IPS DF 19.7 (cell line): Measurements from ENCODE around the gene RHOB.

ENCODE experiments used
- DNase-seq: peaks from one replicate; pipeline ENCODE4 v3.0.0-alpha.2; 2013; ENCODE audit warnings: low read depth, low spot score

RHOB gene

GRCh38 chr2:20436716-20437470 lies 10.0 kb upstream of the RHOB start:
- DNase-seq = no peak

DNA sequence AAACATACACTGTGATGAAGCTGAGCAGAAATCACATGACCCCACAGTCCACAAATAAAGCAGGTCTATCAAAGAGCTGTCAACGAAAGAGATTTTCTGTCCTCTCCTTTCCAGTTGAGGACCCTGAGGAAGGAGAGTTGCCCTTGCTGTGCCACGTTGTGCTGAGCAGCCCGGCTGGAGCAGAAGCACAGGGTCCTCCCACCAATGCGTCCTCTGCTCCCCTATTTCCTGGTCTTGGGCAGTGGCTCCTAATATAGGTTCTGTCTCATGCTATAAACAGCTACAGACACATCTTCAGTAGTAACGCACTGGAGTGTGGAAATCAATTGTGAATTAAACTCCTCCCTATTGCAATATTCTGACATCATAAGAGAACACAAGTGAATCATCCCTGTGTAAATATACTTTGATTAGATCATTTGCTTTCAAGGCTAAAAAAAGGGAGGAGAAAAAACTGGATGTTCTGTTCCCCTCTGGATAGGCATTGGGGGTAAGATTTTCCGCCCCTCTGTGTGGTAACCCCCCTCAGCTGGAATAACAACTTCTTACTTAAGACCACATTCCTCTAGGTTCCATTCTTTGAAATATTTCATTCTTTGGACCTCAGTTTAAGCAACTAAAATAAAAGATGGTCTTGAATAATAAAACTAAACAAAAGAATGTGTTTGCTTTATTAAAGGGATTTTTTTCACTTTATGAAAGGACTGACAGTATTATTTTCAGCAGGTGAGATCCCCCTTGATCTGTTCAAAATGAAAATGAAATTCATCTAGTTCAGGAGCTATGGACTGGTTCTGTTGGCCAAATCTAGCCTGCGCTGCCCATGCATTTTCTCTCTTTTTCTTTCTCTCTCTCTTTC lies 8.3 kb upstream of the RHOB start:
- DNase-seq = no peak

- no peak for DNase-seq
These were observed 7.7 kb upstream of the RHOB start for GRCh38 chr2:20439193-20439475.

- DNase-seq = no peak
These were observed 7.4 kb upstream of the RHOB start for GRCh38 chr2:20439503-20439902.

- DNase-seq = no peak
These were observed 6.8 kb upstream of the RHOB start for GRCh38 chr2:20440001-20440560.

- DNase-seq = no peak
These were observed 3.5 kb upstream of the RHOB start for GRCh38 chr2:20443276-20443920.

- no peak for DNase-seq
These were observed 2.5 kb upstream of the RHOB start for GRCh38 chr2:20444101-20444992.

- DNase-seq = no peak
These were observed 1.6 kb upstream of the RHOB start for GRCh38 chr2:20444993-20445910.

GRCh38 chr2:20446255-20446916 lies 488 bp upstream of the RHOB start:
- no peak for DNase-seq

DNA sequence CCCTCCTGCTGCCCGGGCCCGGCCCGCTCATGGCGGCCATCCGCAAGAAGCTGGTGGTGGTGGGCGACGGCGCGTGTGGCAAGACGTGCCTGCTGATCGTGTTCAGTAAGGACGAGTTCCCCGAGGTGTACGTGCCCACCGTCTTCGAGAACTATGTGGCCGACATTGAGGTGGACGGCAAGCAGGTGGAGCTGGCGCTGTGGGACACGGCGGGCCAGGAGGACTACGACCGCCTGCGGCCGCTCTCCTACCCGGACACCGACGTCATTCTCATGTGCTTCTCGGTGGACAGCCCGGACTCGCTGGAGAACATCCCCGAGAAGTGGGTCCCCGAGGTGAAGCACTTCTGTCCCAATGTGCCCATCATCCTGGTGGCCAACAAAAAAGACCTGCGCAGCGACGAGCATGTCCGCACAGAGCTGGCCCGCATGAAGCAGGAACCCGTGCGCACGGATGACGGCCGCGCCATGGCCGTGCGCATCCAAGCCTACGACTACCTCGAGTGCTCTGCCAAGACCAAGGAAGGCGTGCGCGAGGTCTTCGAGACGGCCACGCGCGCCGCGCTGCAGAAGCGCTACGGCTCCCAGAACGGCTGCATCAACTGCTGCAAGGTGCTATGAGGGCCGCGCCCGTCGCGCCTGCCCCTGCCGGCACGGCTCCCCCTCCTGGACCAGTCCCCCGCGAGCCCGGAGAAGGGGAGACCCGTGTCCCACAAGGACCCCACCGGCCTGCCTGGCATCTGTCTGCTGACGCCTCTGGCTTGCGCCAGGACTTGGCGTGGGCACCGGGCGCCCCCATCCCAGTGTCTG lies 767 bp downstream of the RHOB start:
- DNase-seq = no peak

DNA sequence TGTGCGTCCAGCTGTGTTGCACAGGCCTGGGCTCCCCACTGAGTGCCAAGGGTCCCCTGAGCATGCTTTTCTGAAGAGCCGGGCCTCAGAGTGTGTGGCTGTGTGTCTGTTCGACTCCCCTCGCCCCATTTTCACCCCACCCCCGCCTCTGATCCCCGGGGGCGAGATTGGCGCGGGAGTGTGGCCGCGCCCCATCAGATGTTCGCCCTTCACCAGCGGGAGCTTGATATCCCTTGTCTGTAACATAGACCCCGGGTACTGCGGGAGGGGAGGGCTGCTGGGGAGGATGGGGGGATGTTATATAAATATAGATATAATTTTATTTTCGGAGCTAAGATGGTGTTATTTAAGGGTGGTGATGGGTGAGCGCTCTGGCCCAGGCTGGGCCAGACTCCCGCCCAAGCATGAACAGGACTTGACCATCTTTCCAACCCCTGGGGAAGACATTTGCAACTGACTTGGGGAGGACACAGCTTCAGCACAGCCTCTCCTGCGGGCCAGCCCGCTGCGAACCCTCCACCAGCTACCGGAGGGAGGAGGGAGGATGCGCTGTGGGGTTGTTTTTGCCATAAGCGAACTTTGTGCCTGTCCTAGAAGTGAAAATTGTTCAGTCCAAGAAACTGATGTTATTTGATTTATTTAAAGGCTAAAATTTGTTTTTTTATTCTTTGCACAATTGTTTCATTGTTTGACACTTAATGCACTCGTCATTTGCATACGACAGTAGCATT lies 1.5 kb downstream of the RHOB start:
- no peak for DNase-seq

- no peak for DNase-seq
These were observed 2.1 kb downstream of the RHOB start for GRCh38 chr2:20448977-20449306.

GRCh38 chr2:20449501-20450200 lies 2.8 kb downstream of the RHOB start:
- DNase-seq = no peak

GRCh38 chr2:20450201-20450999 lies 3.5 kb downstream of the RHOB start:
- DNase-seq = peak; percentile 40

DNA sequence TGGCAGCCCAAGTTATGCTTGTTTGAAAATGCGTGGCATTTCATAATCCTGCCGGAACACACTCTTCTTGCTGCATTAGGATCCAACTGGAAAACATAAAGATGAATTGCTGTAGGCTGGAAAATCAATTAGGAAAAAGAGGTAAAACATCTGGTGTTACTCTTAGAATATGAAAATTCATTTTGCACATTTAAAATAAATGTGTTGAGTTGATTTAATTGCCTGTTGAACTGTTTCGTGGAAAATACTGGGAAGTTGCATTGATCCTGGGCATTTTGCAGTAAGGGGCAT lies 4.1 kb downstream of the RHOB start:
- no peak for DNase-seq

DNA sequence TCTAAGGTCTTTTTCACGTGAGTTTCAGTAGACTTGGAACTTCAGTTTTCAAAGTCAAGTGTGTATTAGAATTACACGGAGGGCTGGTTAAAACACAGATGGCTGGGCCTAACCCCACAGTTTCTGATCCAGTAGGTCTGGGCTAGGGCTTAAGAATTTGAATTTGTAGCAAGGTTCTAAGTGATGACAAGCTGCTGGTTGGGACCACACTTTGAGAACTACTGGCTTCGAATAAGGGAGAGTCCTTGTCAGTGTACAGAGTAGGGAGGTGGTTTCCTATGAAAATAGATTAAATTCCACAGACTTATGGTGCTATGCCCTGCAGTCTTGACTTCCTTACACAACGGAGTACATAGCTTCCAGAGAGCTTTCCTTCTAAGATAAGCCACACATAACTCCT lies 4.5 kb downstream of the RHOB start:
- DNase-seq = no peak
